SK-N-SH (cell line): ENCODE results near the gene BEST2. TPM values are rescaled to one million over a fixed set of nuclear protein-coding genes. Genes with fewer than 3 reads are reported as not detected.
A peak's percentile ranks its signal among the peaks of the same experiment; 100 is the strongest.

Experiments
- CHD2 ChIP-seq: fragments of 150-350 bp; IDR thresholded peaks from 2 replicates; pipeline ENCODE4 v1.6.1; 2018; ENCODE audit warnings: low read length; ENCODE audit not compliant: partially characterized antibody
- FOSL2 ChIP-seq: IDR thresholded peaks from 2 replicates; pipeline ENCODE4 v1.4.0; 2012; ENCODE audit warnings: low read depth, mild to moderate bottlenecking, moderate library complexity, borderline replicate concordance
- FOXJ3 ChIP-seq: sonication (generic); formaldehyde crosslinking; IDR thresholded peaks from 2 replicates; pipeline ENCODE4 v1.5.1; 2020; ENCODE audit warnings: mild to moderate bottlenecking, missing genetic modification reagents
- FOXM1 ChIP-seq: IDR thresholded peaks from 2 replicates; pipeline ENCODE4 v1.4.0; 2012; ENCODE audit warnings: low read depth, mild to moderate bottlenecking
- MAX ChIP-seq: IDR thresholded peaks from 2 replicates; pipeline ENCODE4 v1.4.0; 2012; ENCODE audit warnings: low read depth
- RAD21 ChIP-seq: IDR thresholded peaks from 2 replicates; pipeline ENCODE4 v1.6.1; 2012; ENCODE audit warnings: mild to moderate bottlenecking, low read length
- RCOR1 ChIP-seq: fragments of 150-350 bp; IDR thresholded peaks from 2 replicates; pipeline ENCODE4 v1.6.1; 2017; ENCODE audit warnings: antibody characterized with exemption, low read length
- RXRA ChIP-seq: IDR thresholded peaks from 2 replicates; pipeline ENCODE4 v1.4.0; 2012; ENCODE audit warnings: low read depth, mild to moderate bottlenecking, borderline replicate concordance
- TAF1 ChIP-seq: IDR thresholded peaks from 2 replicates; pipeline ENCODE4 v1.6.1; 2012; ENCODE audit warnings: low read depth, mild to moderate bottlenecking, low read length, moderate library complexity, borderline replicate concordance
- YY1 ChIP-seq: IDR thresholded peaks from 2 replicates; pipeline ENCODE4 v1.4.0; 2012; ENCODE audit warnings: low read depth, mild to moderate bottlenecking
- polyA plus RNA-seq, 3 experiments: library from polyadenylated mRNA; depleted of rRNA; stranded (reverse); fragments of >200 nt; gene quantifications; 2 replicates each; pipeline ENCODE4 v1.2.3, GENCODE V29; 2012
- small RNA-seq, 7 experiments: library from RNA; depleted of rRNA; stranded (forward); fragments of <200 nt; gene quantifications; one replicate each; pipeline ENCODE3, GENCODE V24; 2012
- TF ChIP-seq, protein P1 (sequence below): fragments of 150-350 bp; IDR thresholded peaks from 2 replicates; pipeline ENCODE4 v1.6.1; 2016; ENCODE audit warnings: mild to moderate bottlenecking, low read depth, low read length
- TF ChIP-seq, protein P2 (sequence below): IDR thresholded peaks from 2 replicates; pipeline ENCODE4; 2012
- TF ChIP-seq, protein P3 (sequence below): IDR thresholded peaks from 2 replicates; pipeline ENCODE4 v1.4.0; 2012; ENCODE audit warnings: low read depth, borderline replicate concordance

BEST2 gene
- polyA plus RNA-seq, 1 of the 3 experiments (the other 2 are of a cell fraction) = not detected

DNA sequence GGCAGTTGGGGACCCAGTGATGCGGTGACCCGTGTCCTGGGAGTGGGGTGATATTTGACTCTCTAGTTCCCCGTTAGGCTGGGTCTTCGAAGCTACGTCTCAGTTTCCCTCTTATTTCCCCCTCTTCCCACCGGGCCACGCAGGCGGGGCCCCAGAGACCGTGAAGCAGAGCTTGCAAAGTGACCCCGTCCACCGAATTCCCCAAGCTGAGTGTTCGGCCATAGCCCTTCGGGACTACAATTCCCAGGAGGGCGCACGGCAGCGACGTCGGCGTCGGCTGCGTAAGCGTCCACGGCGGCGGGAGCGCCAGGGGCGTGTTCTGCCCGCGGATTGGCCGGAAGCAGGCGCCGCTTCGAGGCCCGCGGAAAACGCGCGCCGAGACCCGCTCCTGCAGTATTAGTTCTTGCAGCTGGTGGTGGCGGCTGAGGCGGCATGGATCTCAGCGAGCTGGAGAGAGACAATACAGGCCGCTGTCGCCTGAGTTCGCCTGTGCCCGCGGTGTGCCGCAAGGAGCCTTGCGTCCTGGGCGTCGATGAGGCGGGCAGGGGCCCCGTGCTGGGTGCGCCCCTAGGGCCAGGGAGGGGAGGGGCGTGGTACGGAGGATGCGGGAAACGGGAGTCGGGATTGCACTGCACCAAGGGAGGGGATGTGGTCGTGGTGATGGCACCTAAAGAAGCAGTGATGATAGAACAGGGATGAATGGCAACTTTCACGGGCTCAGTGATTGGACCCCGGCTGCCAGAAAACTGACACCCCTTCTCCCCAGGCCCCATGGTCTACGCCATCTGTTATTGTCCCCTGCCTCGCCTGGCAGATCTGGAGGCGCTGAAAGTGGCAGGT lies 54.9 kb downstream of the BEST2 start, which contains the start of gene RNASEH2A (continued):
- TF ChIP-seq, protein P1, sequence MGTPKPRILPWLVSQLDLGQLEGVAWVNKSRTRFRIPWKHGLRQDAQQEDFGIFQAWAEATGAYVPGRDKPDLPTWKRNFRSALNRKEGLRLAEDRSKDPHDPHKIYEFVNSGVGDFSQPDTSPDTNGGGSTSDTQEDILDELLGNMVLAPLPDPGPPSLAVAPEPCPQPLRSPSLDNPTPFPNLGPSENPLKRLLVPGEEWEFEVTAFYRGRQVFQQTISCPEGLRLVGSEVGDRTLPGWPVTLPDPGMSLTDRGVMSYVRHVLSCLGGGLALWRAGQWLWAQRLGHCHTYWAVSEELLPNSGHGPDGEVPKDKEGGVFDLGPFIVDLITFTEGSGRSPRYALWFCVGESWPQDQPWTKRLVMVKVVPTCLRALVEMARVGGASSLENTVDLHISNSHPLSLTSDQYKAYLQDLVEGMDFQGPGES = no peak
- TF ChIP-seq TAF1 = peak; percentile 61; the same call in 1 of the 2 replicates
- TF ChIP-seq MAX = peak; percentile 79; the same call in 1 of the 2 replicates
- TF ChIP-seq CHD2 = peak; percentile 66
- TF ChIP-seq, protein P2, sequence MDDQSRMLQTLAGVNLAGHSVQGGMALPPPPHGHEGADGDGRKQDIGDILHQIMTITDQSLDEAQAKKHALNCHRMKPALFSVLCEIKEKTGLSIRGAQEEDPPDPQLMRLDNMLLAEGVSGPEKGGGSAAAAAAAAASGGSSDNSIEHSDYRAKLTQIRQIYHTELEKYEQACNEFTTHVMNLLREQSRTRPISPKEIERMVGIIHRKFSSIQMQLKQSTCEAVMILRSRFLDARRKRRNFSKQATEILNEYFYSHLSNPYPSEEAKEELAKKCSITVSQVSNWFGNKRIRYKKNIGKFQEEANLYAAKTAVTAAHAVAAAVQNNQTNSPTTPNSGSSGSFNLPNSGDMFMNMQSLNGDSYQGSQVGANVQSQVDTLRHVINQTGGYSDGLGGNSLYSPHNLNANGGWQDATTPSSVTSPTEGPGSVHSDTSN = no peak
- TF ChIP-seq, protein P3, sequence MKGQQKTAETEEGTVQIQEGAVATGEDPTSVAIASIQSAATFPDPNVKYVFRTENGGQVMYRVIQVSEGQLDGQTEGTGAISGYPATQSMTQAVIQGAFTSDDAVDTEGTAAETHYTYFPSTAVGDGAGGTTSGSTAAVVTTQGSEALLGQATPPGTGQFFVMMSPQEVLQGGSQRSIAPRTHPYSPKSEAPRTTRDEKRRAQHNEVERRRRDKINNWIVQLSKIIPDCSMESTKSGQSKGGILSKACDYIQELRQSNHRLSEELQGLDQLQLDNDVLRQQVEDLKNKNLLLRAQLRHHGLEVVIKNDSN = no peak
- TF ChIP-seq FOSL2 = no peak
- no peak for TF ChIP-seq RCOR1
- TF ChIP-seq YY1 = peak; percentile 82
- no peak for TF ChIP-seq RXRA
- TF ChIP-seq FOXM1 = no peak
- no peak for TF ChIP-seq FOXJ3 (CRISPR knock-in tag)
- no peak for TF ChIP-seq RAD21

Small RNA genes within 50 kb of the gene (small RNA-seq; reads per million reads assigned to genes)
- 0 to 0.52 (median 0) reads per million in 7 experiments for gene MIR5684
- 2.0 to 26.4 (median 7.3) reads per million in 7 experiments for gene SNORD41

Other genes starting within 250 kb of the BEST2 start
- gene ZNF564, start 200.3 kb upstream of the BEST2 start, polyA plus RNA-seq (2012; rRNA removed) = 1.3 TPM in 2 replicates
- 1.3 TPM in 2 replicates for gene ZNF490, start 141.0 kb upstream of the BEST2 start, polyA plus RNA-seq (2012; rRNA removed)
- gene ZNF791, start 140.9 kb upstream of the BEST2 start, polyA plus RNA-seq (2012; rRNA removed) = 8.9 and 9.3 TPM in 2 replicates
- 43.2 and 47.0 TPM in 2 replicates for gene MAN2B1, start 85.0 kb upstream of the BEST2 start, polyA plus RNA-seq (2012; rRNA removed)
- gene WDR83, start 85.0 kb upstream of the BEST2 start, polyA plus RNA-seq (2012; rRNA removed) = 12.8 and 18.2 TPM in 2 replicates
- gene DHPS, start 69.9 kb upstream of the BEST2 start, polyA plus RNA-seq (2012; rRNA removed) = 179 and 192 TPM in 2 replicates
- gene GNG14, start 63.8 kb upstream of the BEST2 start, polyA plus RNA-seq (2012; rRNA removed) = not detected in 2 replicates
- gene FBXW9, start 55.2 kb upstream of the BEST2 start, polyA plus RNA-seq (2012; rRNA removed) = 25.9 and 26.6 TPM in 2 replicates
- gene TNPO2, start 27.9 kb upstream of the BEST2 start, polyA plus RNA-seq (2012; rRNA removed) = 82.4 and 112 TPM in 2 replicates
- 294 and 466 TPM in 2 replicates for gene TRIR, start 17.1 kb upstream of the BEST2 start, polyA plus RNA-seq (2012; rRNA removed)
- gene GET3, start 14.3 kb upstream of the BEST2 start, polyA plus RNA-seq (2012; rRNA removed) = 250 and 264 TPM in 2 replicates
- gene HOOK2, start 23.8 kb downstream of the BEST2 start, polyA plus RNA-seq (2012; rRNA removed) = 23.9 and 33.0 TPM in 2 replicates
- 165 and 224 TPM in 2 replicates for gene JUNB, start 39.7 kb downstream of the BEST2 start, polyA plus RNA-seq (2012; rRNA removed)
- 215 and 341 TPM in 2 replicates for gene PRDX2, start 50.0 kb downstream of the BEST2 start, polyA plus RNA-seq (2012; rRNA removed)
- gene THSD8, start 50.3 kb downstream of the BEST2 start, polyA plus RNA-seq (2012; rRNA removed) = not detected in 2 replicates
- 35.2 and 48.1 TPM in 2 replicates for gene RNASEH2A, start 54.8 kb downstream of the BEST2 start, polyA plus RNA-seq (2012; rRNA removed)
- 0.47 and 0.72 TPM in 2 replicates for gene RTBDN, start 82.8 kb downstream of the BEST2 start, polyA plus RNA-seq (2012; rRNA removed)
- 4.3 and 9.7 TPM in 2 replicates for gene MAST1, start 86.7 kb downstream of the BEST2 start, polyA plus RNA-seq (2012; rRNA removed)
- gene DNASE2, start 129.7 kb downstream of the BEST2 start, polyA plus RNA-seq (2012; rRNA removed) = 29.8 and 40.7 TPM in 2 replicates
- not detected in 2 replicates for gene KLF1, start 135.4 kb downstream of the BEST2 start, polyA plus RNA-seq (2012; rRNA removed)
- 29.4 and 36.6 TPM in 2 replicates for gene GCDH, start 139.4 kb downstream of the BEST2 start, polyA plus RNA-seq (2012; rRNA removed)
- 0.44 and 1.1 TPM in 2 replicates for gene SYCE2, start 167.5 kb downstream of the BEST2 start, polyA plus RNA-seq (2012; rRNA removed)
- gene FARSA, start 181.9 kb downstream of the BEST2 start, polyA plus RNA-seq (2012; rRNA removed) = 56.8 and 170 TPM in 2 replicates
- gene CALR, start 186.8 kb downstream of the BEST2 start, polyA plus RNA-seq (2012; rRNA removed) = 1,316 and 1,334 TPM in 2 replicates
- gene RAD23A, start 194.1 kb downstream of the BEST2 start, polyA plus RNA-seq (2012; rRNA removed) = 60.4 and 116 TPM in 2 replicates
- 65.7 and 91.8 TPM in 2 replicates for gene GADD45GIP1, start 205.4 kb downstream of the BEST2 start, polyA plus RNA-seq (2012; rRNA removed)
- 1.0 and 1.6 TPM in 2 replicates for gene DAND5, start 217.8 kb downstream of the BEST2 start, polyA plus RNA-seq (2012; rRNA removed)
- 5.1 and 14.8 TPM in 2 replicates for gene NFIX, start 243.7 kb downstream of the BEST2 start, polyA plus RNA-seq (2012; rRNA removed)